ENCODE results near the gene PITRM1.
"Not testable (repeated sequence)": the region's sequence is repeated elsewhere in the genome, so short reads cannot be mapped to it uniquely, and the experiment has no call there.

PITRM1 gene

DNA sequence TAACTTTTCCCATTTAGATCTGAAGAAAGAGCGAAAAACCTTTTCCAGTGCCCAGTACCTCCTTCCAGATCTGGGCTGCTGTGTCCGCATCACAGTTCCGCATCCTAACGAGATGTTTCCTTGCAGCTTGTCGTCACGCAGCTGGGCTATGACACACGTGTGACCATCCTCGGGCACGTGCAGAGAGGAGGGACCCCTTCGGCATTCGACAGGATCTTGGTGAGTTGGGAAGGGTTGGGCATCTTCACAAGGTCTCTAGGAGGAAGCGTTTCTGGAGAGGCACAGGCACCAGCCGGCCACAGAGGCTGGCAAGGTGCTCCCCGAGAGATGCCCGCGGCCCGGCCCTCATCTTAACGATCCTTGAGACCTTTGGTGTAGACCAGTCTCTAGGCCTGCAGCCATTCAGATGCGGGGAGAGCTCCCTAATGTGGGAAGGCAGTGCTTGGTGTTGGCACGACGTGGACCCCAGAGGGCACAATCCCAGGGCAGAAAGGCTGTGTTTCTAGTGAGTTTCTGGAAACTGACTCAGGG is 63.9 kb downstream of the PITRM1 start:
- H2BK120ac ChIP-seq (ENCODE audit: low read depth, low read length), result no peak overlapping the region
- no peak overlapping the region for H3K4me3 ChIP-seq (ENCODE audit: low read length)
- WGBS (ENCODE audit: extremely low coverage, insufficient coverage, low lambda C conversion rate), result no CpG with 5 or more reads among the region's 21 CpGs
- no peak overlapping the region for H3K4ac ChIP-seq (ENCODE audit: low read depth, low read length)
- no peak overlapping the region for H2BK5ac ChIP-seq (ENCODE audit: low read length)
- no peak overlapping the region for H3K18ac ChIP-seq (ENCODE audit: low read length)
- no peaks in the 10 kb centered on the region for H3K79me2 ChIP-seq (ENCODE audit: control insufficient read depth, insufficient read depth, low read length)
- H3K56ac ChIP-seq (ENCODE audit: low read length), result no peak overlapping the region
- H3K4me1 ChIP-seq (ENCODE audit: control insufficient read depth, low read depth, low read length), result no peaks in the 10 kb centered on the region
- H3K9ac ChIP-seq (ENCODE audit: low read length), result no peak overlapping the region
- H3K36me3 ChIP-seq (ENCODE audit: control insufficient read depth, insufficient read depth, low read length), result peaks cover 36% of the 10 kb centered on the region
- H3K27me3 ChIP-seq (ENCODE audit: insufficient read depth, low read length, poor library complexity), result no peaks in the 10 kb centered on the region
- DNase-seq, result no peak
- no peak overlapping the region for H3K4me2 ChIP-seq (ENCODE audit: low read length)
- H4K5ac ChIP-seq (ENCODE audit: low read length), result no peak overlapping the region
- no peak overlapping the region for H3K27ac ChIP-seq (ENCODE audit: low read depth, low read length)
- no peak overlapping the region for H2AK5ac ChIP-seq (ENCODE audit: low read length)
- no peak overlapping the region for H2BK15ac ChIP-seq (replicated peaks; ENCODE audit: low read depth)
- H4K8ac ChIP-seq (ENCODE audit: low read depth, low read length), result no peak overlapping the region
- no peaks in the 10 kb centered on the region for H3K79me1 ChIP-seq (ENCODE audit: low read length)
- H3K23ac ChIP-seq (ENCODE audit: low read length), result no peak overlapping the region

DNA sequence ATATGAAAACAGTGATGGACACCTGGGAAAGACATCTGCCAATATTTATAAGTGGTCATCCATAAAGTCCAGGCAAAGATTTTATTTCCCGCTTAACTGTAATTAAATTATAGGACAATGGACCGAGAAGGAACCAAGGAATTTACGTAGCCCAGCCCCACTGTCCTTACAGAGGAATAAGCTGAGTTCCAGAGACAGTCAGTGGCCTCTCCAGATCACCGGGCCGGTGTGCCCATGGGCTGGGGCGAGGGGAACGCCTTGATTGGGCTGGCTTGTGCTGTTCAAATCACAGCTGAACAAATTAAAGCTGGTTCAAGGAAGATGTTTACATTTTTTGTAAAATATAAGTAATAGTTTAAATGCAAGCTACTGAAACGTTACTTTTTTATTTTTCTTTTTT is 64.5 kb downstream of the PITRM1 start:
- H4K8ac ChIP-seq (ENCODE audit: low read depth, low read length), result no peak overlapping the region
- no CpG with 5 or more reads among the region's 8 CpGs for WGBS (ENCODE audit: extremely low coverage, insufficient coverage, low lambda C conversion rate)
- H2BK15ac ChIP-seq (replicated peaks; ENCODE audit: low read depth), result no peak overlapping the region
- no peaks in the 10 kb centered on the region for H3K79me1 ChIP-seq (ENCODE audit: low read length)
- H3K18ac ChIP-seq (ENCODE audit: low read length), result no peak overlapping the region
- no peak overlapping the region for H3K4me2 ChIP-seq (ENCODE audit: low read length)
- no peak overlapping the region for H2BK120ac ChIP-seq (ENCODE audit: low read depth, low read length)
- no peaks in the 10 kb centered on the region for H3K4me1 ChIP-seq (ENCODE audit: control insufficient read depth, low read depth, low read length)
- H3K56ac ChIP-seq (ENCODE audit: low read length), result no peak overlapping the region
- no peaks in the 10 kb centered on the region for H3K79me2 ChIP-seq (ENCODE audit: control insufficient read depth, insufficient read depth, low read length)
- no peak for DNase-seq
- H2BK5ac ChIP-seq (ENCODE audit: low read length), result no peak overlapping the region
- no peak overlapping the region for H3K4ac ChIP-seq (ENCODE audit: low read depth, low read length)
- no peak overlapping the region for H2AK5ac ChIP-seq (ENCODE audit: low read length)
- H3K27me3 ChIP-seq (ENCODE audit: insufficient read depth, low read length, poor library complexity), result no peaks in the 10 kb centered on the region
- peaks cover 34% of the 10 kb centered on the region for H3K36me3 ChIP-seq (ENCODE audit: control insufficient read depth, insufficient read depth, low read length)
- no peak overlapping the region for H3K4me3 ChIP-seq (ENCODE audit: low read length)
- no peak overlapping the region for H3K27ac ChIP-seq (ENCODE audit: low read depth, low read length)
- H4K5ac ChIP-seq (ENCODE audit: low read length), result no peak overlapping the region
- H3K23ac ChIP-seq (ENCODE audit: low read length), result no peak overlapping the region
- H3K9ac ChIP-seq (ENCODE audit: low read length), result no peak overlapping the region

DNA sequence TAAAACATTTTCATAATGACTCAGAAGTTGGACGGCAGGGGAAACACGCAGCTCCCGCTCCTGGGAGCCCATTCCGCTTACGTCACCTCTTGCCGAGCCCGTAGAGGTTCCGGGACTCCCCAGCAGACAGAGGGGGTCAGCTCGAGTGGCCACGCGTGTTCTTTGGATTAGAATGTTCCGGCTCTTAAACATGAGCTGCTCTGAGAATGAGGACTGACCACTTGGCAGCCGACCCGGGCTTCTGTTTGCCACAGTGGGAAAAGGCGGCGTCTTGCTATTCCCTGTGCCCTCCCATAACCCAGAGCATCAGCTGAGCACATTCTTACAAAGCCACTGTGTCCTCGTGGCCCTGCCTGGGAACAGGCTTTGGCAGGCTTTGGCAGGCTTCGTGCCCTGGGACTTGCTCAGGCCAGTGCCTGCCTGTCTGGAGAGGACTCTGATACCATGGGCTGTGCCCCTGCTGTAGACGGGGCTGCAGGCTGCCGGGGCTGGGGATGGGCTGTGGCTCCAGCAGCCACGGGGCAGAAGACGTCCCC is 65.1 kb downstream of the PITRM1 start:
- Histone ChIP-seq H3K79me2 (ENCODE audit: control insufficient read depth, insufficient read depth, low read length) (no peaks in the 10 kb centered on the region), H4K5ac (ENCODE audit: low read length) (no peak overlapping the region), H3K27me3 (ENCODE audit: insufficient read depth, low read length, poor library complexity) (no peaks in the 10 kb centered on the region), H4K8ac (ENCODE audit: low read depth, low read length) (no peak overlapping the region), H2BK120ac (ENCODE audit: low read depth, low read length) (no peak overlapping the region), H2BK5ac (ENCODE audit: low read length) (no peak overlapping the region), H3K4me3 (ENCODE audit: low read length) (no peak overlapping the region), H2AK5ac (ENCODE audit: low read length) (no peak overlapping the region), H3K4me2 (ENCODE audit: low read length) (no peak overlapping the region), H3K79me1 (ENCODE audit: low read length) (no peaks in the 10 kb centered on the region), H2BK15ac (replicated peaks; ENCODE audit: low read depth) (no peak overlapping the region), H3K4me1 (ENCODE audit: control insufficient read depth, low read depth, low read length) (no peaks in the 10 kb centered on the region), H3K36me3 (ENCODE audit: control insufficient read depth, insufficient read depth, low read length) (peaks cover 33% of the 10 kb centered on the region), H3K9ac (ENCODE audit: low read length) (no peak overlapping the region), H3K56ac (ENCODE audit: low read length) (no peak overlapping the region), H3K18ac (ENCODE audit: low read length) (no peak overlapping the region), H3K27ac (ENCODE audit: low read depth, low read length) (no peak overlapping the region), H3K23ac (ENCODE audit: low read length) (no peak overlapping the region), H3K4ac (ENCODE audit: low read depth, low read length) (no peak overlapping the region)
- WGBS (ENCODE audit: extremely low coverage, insufficient coverage, low lambda C conversion rate), result no CpG with 5 or more reads among the region's 22 CpGs
- no peak for DNase-seq

DNA sequence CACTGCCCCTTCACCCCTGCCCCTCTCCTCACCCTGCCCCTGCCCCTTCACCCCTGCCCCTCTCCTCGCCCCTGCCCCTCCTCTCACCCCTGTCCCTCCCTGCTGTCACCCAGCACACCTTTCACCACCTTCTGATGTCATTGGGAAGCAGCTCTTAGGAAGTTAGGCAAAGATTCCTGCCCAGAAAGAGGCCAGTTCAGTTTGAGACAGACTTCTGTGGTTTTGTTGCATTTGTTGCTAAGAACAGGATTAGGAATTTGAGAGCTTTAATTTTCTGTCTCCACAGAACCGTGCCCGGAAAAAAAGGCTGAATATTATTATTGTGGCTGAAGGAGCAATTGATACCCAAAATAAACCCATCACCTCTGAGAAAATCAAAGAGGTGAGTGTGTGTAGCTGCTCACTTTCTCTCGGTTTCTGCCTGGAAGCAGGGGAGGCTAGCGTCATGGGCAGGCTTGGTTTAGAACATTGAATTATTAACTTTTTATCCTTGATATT is 65.6 kb downstream of the PITRM1 start:
- Histone ChIP-seq H3K4me1 (ENCODE audit: control insufficient read depth, low read depth, low read length) (no peaks in the 10 kb centered on the region), H3K4me2 (ENCODE audit: low read length) (no peak overlapping the region), H3K9ac (ENCODE audit: low read length) (no peak overlapping the region), H4K5ac (ENCODE audit: low read length) (no peak overlapping the region), H3K79me2 (ENCODE audit: control insufficient read depth, insufficient read depth, low read length) (no peaks in the 10 kb centered on the region), H3K4me3 (ENCODE audit: low read length) (no peak overlapping the region), H2BK120ac (ENCODE audit: low read depth, low read length) (no peak overlapping the region), H3K27ac (ENCODE audit: low read depth, low read length) (no peak overlapping the region), H3K56ac (ENCODE audit: low read length) (no peak overlapping the region), H2BK5ac (ENCODE audit: low read length) (no peak overlapping the region), H3K79me1 (ENCODE audit: low read length) (no peaks in the 10 kb centered on the region), H3K23ac (ENCODE audit: low read length) (no peak overlapping the region), H4K8ac (ENCODE audit: low read depth, low read length) (no peak overlapping the region), H2BK15ac (replicated peaks; ENCODE audit: low read depth) (no peak overlapping the region), H3K36me3 (ENCODE audit: control insufficient read depth, insufficient read depth, low read length) (peaks cover 29% of the 10 kb centered on the region), H3K27me3 (ENCODE audit: insufficient read depth, low read length, poor library complexity) (no peaks in the 10 kb centered on the region), H2AK5ac (ENCODE audit: low read length) (no peak overlapping the region), H3K4ac (ENCODE audit: low read depth, low read length) (no peak overlapping the region), H3K18ac (ENCODE audit: low read length) (no peak overlapping the region)
- WGBS (ENCODE audit: extremely low coverage, insufficient coverage, low lambda C conversion rate), result no CpG with 5 or more reads among the region's 5 CpGs
- DNase-seq, result no peak

DNA sequence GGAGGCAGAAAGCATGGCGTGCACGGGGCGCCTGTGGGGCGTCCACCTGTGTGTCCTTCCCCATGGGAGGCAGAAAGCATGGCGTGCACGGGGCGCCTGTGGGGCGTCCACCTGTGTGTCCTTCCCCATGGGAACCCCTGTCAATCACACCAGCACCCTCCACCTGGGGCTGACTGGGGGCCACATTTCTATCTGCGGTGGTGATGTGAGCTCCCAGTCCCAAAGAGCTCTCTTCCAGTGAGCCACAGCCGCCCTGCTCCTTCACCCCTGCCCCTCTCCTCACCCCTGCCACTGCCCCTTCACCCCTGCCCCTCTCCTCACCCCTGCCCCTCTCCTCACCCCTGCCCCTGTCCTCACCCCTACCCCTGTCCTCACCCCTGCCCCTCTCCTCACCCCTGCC is 66.3 kb downstream of the PITRM1 start:
- H3K27ac ChIP-seq (ENCODE audit: low read depth, low read length), result not testable (repeated sequence)

DNA sequence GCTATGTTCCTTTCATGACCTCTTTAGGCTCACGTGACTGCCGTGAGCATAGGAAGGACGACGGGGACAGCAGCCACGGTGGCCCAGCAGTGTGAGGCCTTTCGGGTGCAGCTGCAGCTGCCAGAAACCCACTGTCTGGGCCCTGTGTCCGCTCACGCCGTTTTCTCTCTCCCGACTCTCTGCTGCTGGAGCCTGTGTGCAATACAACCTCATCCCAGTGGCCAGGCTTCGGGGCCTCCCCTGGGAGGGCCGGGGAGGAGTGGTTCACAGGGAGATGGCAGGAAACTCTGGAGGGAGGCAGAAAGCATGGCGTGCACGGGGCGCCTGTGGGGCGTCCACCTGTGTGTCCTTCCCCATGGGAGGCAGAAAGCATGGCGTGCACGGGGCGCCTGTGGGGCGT is 66.7 kb downstream of the PITRM1 start:
- Histone ChIP-seq H3K79me2 (ENCODE audit: control insufficient read depth, insufficient read depth, low read length) (no peaks in the 10 kb centered on the region), H3K27me3 (ENCODE audit: insufficient read depth, low read length, poor library complexity) (no peaks in the 10 kb centered on the region), H2AK5ac (ENCODE audit: low read length) (no peak overlapping the region), H3K23ac (ENCODE audit: low read length) (no peak overlapping the region), H3K18ac (ENCODE audit: low read length) (no peak overlapping the region), H3K56ac (ENCODE audit: low read length) (no peak overlapping the region), H3K4ac (ENCODE audit: low read depth, low read length) (no peak overlapping the region), H2BK120ac (ENCODE audit: low read depth, low read length) (no peak overlapping the region), H3K4me3 (ENCODE audit: low read length) (no peak overlapping the region), H3K27ac (ENCODE audit: low read depth, low read length) (no peak overlapping the region), H3K79me1 (ENCODE audit: low read length) (no peaks in the 10 kb centered on the region), H3K36me3 (ENCODE audit: control insufficient read depth, insufficient read depth, low read length) (peaks cover 26% of the 10 kb centered on the region), H2BK5ac (ENCODE audit: low read length) (no peak overlapping the region), H2BK15ac (replicated peaks; ENCODE audit: low read depth) (no peak overlapping the region), H3K4me1 (ENCODE audit: control insufficient read depth, low read depth, low read length) (no peaks in the 10 kb centered on the region), H4K5ac (ENCODE audit: low read length) (no peak overlapping the region), H3K4me2 (ENCODE audit: low read length) (no peak overlapping the region), H4K8ac (ENCODE audit: low read depth, low read length) (no peak overlapping the region), H3K9ac (ENCODE audit: low read length) (no peak overlapping the region)
- no CpG with 5 or more reads among the region's 20 CpGs for WGBS (ENCODE audit: extremely low coverage, insufficient coverage, low lambda C conversion rate)
- DNase-seq, result no peak

More for the DNA sequence above, 66.3 kb downstream of the PITRM1 start:
- not testable (repeated sequence) for H3K27me3 ChIP-seq (ENCODE audit: insufficient read depth, low read length, poor library complexity); H3K4me2 ChIP-seq (ENCODE audit: low read length); H2BK15ac ChIP-seq (replicated peaks; ENCODE audit: low read depth); H2BK5ac ChIP-seq (ENCODE audit: low read length); DNase-seq; H4K5ac ChIP-seq (ENCODE audit: low read length); H3K23ac ChIP-seq (ENCODE audit: low read length); H3K4ac ChIP-seq (ENCODE audit: low read depth, low read length); H3K79me1 ChIP-seq (ENCODE audit: low read length); H3K79me2 ChIP-seq (ENCODE audit: control insufficient read depth, insufficient read depth, low read length); H3K56ac ChIP-seq (ENCODE audit: low read length); H4K8ac ChIP-seq (ENCODE audit: low read depth, low read length); H3K4me1 ChIP-seq (ENCODE audit: control insufficient read depth, low read depth, low read length); H3K4me3 ChIP-seq (ENCODE audit: low read length); H2AK5ac ChIP-seq (ENCODE audit: low read length); H2BK120ac ChIP-seq (ENCODE audit: low read depth, low read length); H3K18ac ChIP-seq (ENCODE audit: low read length); H3K9ac ChIP-seq (ENCODE audit: low read length)
- WGBS (ENCODE audit: extremely low coverage, insufficient coverage, low lambda C conversion rate), result no CpG with 5 or more reads among the region's 10 CpGs
- H3K36me3 ChIP-seq (ENCODE audit: control insufficient read depth, insufficient read depth, low read length), result peaks cover 28% of the 10 kb centered on the region

Measured in mesendoderm (in vitro differentiated cells).